Neural cell (in vitro differentiated cells): ENCODE data around the gene TSEN2. TPM values are rescaled to one million over a fixed set of nuclear protein-coding genes. Genes with fewer than 3 reads are reported as not detected.

Experiments
- H2AFZ ChIP-seq: fragments of 200-600, 300-800 bp; sonication (generic), shearing (Covaris generic); 2 replicates; pipeline ENCODE4 v1.6.0; 2014; ENCODE audit warnings: low read depth, mild to moderate bottlenecking, antibody characterized with exemption, low read length, moderate library complexity
- H3F3A ChIP-seq: fragments of 200-600 bp; shearing (Covaris generic); 2 replicates; pipeline ENCODE4 v1.6.1; 2016; ENCODE audit warnings: mild to moderate bottlenecking, moderate library complexity, mixed read lengths, antibody characterized with exemption, low read length; ENCODE audit not compliant: insufficient read depth, poor library complexity, severe bottlenecking
- H3K27ac ChIP-seq: fragments of 200-600, 300-800 bp; sonication (generic), shearing (Covaris generic); 2 replicates; pipeline ENCODE4 v1.5.1; 2014; ENCODE audit warnings: mild to moderate bottlenecking, low read length, moderate library complexity
- H3K27me3 ChIP-seq: fragments of 300-800, 200-600 bp; sonication (generic), shearing (Covaris generic); 2 replicates; pipeline ENCODE4 v1.6.0; 2014; ENCODE audit warnings: mild to moderate bottlenecking, low read depth, low read length, moderate library complexity; ENCODE audit not compliant: insufficient read depth
- H3K36me3 ChIP-seq: fragments of 300-800, 200-600 bp; sonication (generic), shearing (Covaris generic); 2 replicates; pipeline ENCODE4 v1.5.1; 2014; ENCODE audit warnings: mild to moderate bottlenecking, antibody characterized with exemption, low read length, moderate library complexity; ENCODE audit not compliant: insufficient read depth
- H3K4me2 ChIP-seq: fragments of 300-800, 200-600 bp; sonication (generic), shearing (Covaris generic); 2 replicates; pipeline ENCODE4 v1.6.0; 2014; ENCODE audit warnings: mild to moderate bottlenecking, low read length
- H3K4me3 ChIP-seq: fragments of 300-800, 200-600 bp; sonication (generic), shearing (Covaris generic); 2 replicates; pipeline ENCODE4 v1.5.1; 2014; ENCODE audit warnings: mild to moderate bottlenecking, low read length, moderate library complexity
- H3K79me2 ChIP-seq: fragments of 200-600 bp; shearing (Covaris generic); replicated peaks from 2 replicates; pipeline ENCODE4 v1.6.0; 2014; ENCODE audit warnings: mild to moderate bottlenecking, low read length, moderate library complexity; ENCODE audit not compliant: insufficient read depth
- H3K9ac ChIP-seq: fragments of 300-800, 200-600 bp; sonication (generic), shearing (Covaris generic); 2 replicates; pipeline ENCODE4 v1.6.1; 2016; ENCODE audit warnings: mild to moderate bottlenecking, low read length, mixed read lengths
- H3K9me2 ChIP-seq: fragments of 200-600 bp; shearing (Covaris generic); 2 replicates; pipeline ENCODE4 v1.6.1; 2016; ENCODE audit warnings: mild to moderate bottlenecking, low read length, mixed read lengths; ENCODE audit not compliant: insufficient read depth
- H3K9me3 ChIP-seq: fragments of 200-600, 300-800 bp; sonication (generic), shearing (Covaris generic); 2 replicates; pipeline ENCODE4 v1.6.1; 2016; ENCODE audit warnings: mild to moderate bottlenecking, mixed run types, low read length, moderate library complexity, mixed read lengths
- H4K20me1 ChIP-seq: fragments of 200-600 bp; shearing (Covaris generic); 2 replicates; pipeline ENCODE4 v1.6.1; 2016; ENCODE audit warnings: mild to moderate bottlenecking, mixed run types; ENCODE audit not compliant: insufficient read depth
- EP300 ChIP-seq: fragments of 450-650 bp; conservative IDR thresholded peaks from 2 replicates; pipeline ENCODE4 v1.6.1; 2014; ENCODE audit warnings: antibody characterized with exemption, mild to moderate bottlenecking, moderate library complexity; ENCODE audit not compliant: poor library complexity, severe bottlenecking
- EZH2 ChIP-seq: fragments of 200-600, 300-800 bp; shearing (Covaris generic), sonication (generic); IDR thresholded peaks from 2 replicates; pipeline ENCODE4 v1.6.1; 2014; ENCODE audit warnings: antibody characterized with exemption, low read length, borderline replicate concordance, mild to moderate bottlenecking; ENCODE audit not compliant: insufficient read depth, poor library complexity, severe bottlenecking
- MXI1 ChIP-seq: fragments of 450-650 bp; conservative IDR thresholded peaks from 2 replicates; pipeline ENCODE4 v1.6.1; 2014; ENCODE audit warnings: antibody characterized with exemption, mild to moderate bottlenecking; ENCODE audit not compliant: poor library complexity, severe bottlenecking
- POLR2AphosphoS5 ChIP-seq: IDR thresholded peaks from 2 replicates; pipeline ENCODE4 v1.6.1; 2012
- RAD21 ChIP-seq: fragments of 450-650 bp; conservative IDR thresholded peaks from 2 replicates; pipeline ENCODE4 v1.6.1; 2014; ENCODE audit warnings: antibody characterized with exemption, mild to moderate bottlenecking, moderate library complexity
- REST ChIP-seq: IDR thresholded peaks from 2 replicates; pipeline ENCODE4 v1.6.1; 2012; ENCODE audit warnings: borderline replicate concordance
- SMC3 ChIP-seq: fragments of 450-650 bp; conservative IDR thresholded peaks from 2 replicates; pipeline ENCODE4 v1.6.1; 2014; ENCODE audit warnings: antibody characterized with exemption, mild to moderate bottlenecking, moderate library complexity; ENCODE audit not compliant: poor library complexity
- TAF1 ChIP-seq: IDR thresholded peaks from 2 replicates; pipeline ENCODE4 v1.6.1; 2012; ENCODE audit warnings: low read depth
- polyA plus RNA-seq: library from polyadenylated mRNA; depleted of rRNA; stranded (reverse); fragments of >200 nt; gene quantifications from 2 replicates; pipeline ENCODE4 v1.2.3, GENCODE V29; 2014
- TF ChIP-seq, protein P1 (sequence below): fragments of 450-650 bp; IDR thresholded peaks from 2 replicates; pipeline ENCODE4 v1.5.1; 2014; ENCODE audit warnings: antibody characterized with exemption, mild to moderate bottlenecking, moderate library complexity; ENCODE audit not compliant: poor library complexity, severe bottlenecking

Gene TSEN2
- polyA plus RNA-seq, 1 donor from 2014 or later = 22.6 TPM

GRCh38 chr3:12490547-12490946 lies 6.3 kb downstream of the TSEN2 start:
- no peaks in the 10 kb centered on the region for H4K20me1 ChIP-seq
- no peak overlapping the region for H3K9ac ChIP-seq
- no peaks in the 10 kb centered on the region for H3K27me3 ChIP-seq
- TF ChIP-seq RAD21 (no peak), MXI1 (no peak), TAF1 (no peak), REST (no peak), EP300 (no peak), EZH2 (no peak), SMC3 (no peak), POLR2AphosphoS5 (no peak)
- TF ChIP-seq, protein P1, sequence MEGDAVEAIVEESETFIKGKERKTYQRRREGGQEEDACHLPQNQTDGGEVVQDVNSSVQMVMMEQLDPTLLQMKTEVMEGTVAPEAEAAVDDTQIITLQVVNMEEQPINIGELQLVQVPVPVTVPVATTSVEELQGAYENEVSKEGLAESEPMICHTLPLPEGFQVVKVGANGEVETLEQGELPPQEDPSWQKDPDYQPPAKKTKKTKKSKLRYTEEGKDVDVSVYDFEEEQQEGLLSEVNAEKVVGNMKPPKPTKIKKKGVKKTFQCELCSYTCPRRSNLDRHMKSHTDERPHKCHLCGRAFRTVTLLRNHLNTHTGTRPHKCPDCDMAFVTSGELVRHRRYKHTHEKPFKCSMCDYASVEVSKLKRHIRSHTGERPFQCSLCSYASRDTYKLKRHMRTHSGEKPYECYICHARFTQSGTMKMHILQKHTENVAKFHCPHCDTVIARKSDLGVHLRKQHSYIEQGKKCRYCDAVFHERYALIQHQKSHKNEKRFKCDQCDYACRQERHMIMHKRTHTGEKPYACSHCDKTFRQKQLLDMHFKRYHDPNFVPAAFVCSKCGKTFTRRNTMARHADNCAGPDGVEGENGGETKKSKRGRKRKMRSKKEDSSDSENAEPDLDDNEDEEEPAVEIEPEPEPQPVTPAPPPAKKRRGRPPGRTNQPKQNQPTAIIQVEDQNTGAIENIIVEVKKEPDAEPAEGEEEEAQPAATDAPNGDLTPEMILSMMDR = no peak
- no peak overlapping the region for H2AFZ ChIP-seq
- H3K9me3 ChIP-seq = no peaks in the 10 kb centered on the region
- no peaks in the 10 kb centered on the region for H3K36me3 ChIP-seq
- H3K79me2 ChIP-seq = peaks cover 8% of the 10 kb centered on the region
- no peak overlapping the region for H3K4me3 ChIP-seq
- no peaks in the 10 kb centered on the region for H3K9me2 ChIP-seq
- no peaks in the 10 kb centered on the region for H3F3A ChIP-seq
- no peak overlapping the region for H3K4me2 ChIP-seq
- H3K27ac ChIP-seq = no peak overlapping the region

- Histone ChIP-seq H3K36me3 (peaks cover 10% of the 10 kb centered on the region), H3F3A (no peaks in the 10 kb centered on the region), H3K27ac (no peak overlapping the region)
Measured at GRCh38 chr3:12495749-12496452, 11.6 kb downstream of the TSEN2 start.

More at GRCh38 chr3:12495749-12496452, 11.6 kb downstream of the TSEN2 start:
- no peaks in the 10 kb centered on the region for H4K20me1 ChIP-seq
- TF ChIP-seq EZH2 (no peak), MXI1 (no peak), EP300 (no peak), TAF1 (no peak), POLR2AphosphoS5 (no peak), REST (no peak), RAD21 (no peak), SMC3 (no peak)
- TF ChIP-seq, protein P1 = no peak
- no peak overlapping the region for H3K9ac ChIP-seq
- no peaks in the 10 kb centered on the region for H3K9me2 ChIP-seq
- no peak overlapping the region for H2AFZ ChIP-seq
- H3K9me3 ChIP-seq = no peaks in the 10 kb centered on the region
- no peaks in the 10 kb centered on the region for H3K79me2 ChIP-seq
- no peaks in the 10 kb centered on the region for H3K27me3 ChIP-seq
- H3K4me3 ChIP-seq = no peak overlapping the region
- no peak overlapping the region for H3K4me2 ChIP-seq
